Endothelial cell of umbilical vein (primary cell): Measurements from ENCODE around the gene ABTB1. TPM values are rescaled to one million over a fixed set of nuclear protein-coding genes. Genes with fewer than 3 reads are reported as not detected.

ENCODE experiments used
- BruUV-seq: library from RNA; stranded (reverse); fragments of 400-500 nt; replicated peaks from 2 replicates; lab custom pipeline; 2021; lab: Mats Ljungman, UMichigan
- CTCF ChIA-PET: fragments of 300-600, 350-600 bp; sonication (Branson Sonifier 250); formaldehyde crosslinking; loops from one replicate; lab custom pipeline; 2021; ENCODE audit warnings: antibody characterized with exemption, inconsistent platforms; lab: Charles Lee
- POLR2A ChIA-PET: fragments of 300-600, 350-600 bp; sonication (Branson Sonifier 250); formaldehyde crosslinking; loops from one replicate; lab custom pipeline; 2021; ENCODE audit warnings: antibody characterized with exemption, inconsistent platforms; lab: Charles Lee
- DNase-seq: peaks from one replicate; pipeline ENCODE4 v3.0.0-alpha.2; 2011; ENCODE audit warnings: low read depth, low spot score
- FAIRE-seq: peaks from 2 replicates; lab custom pipeline; 2011; peaks lifted over from hg19 to GRCh38; lab: Jason Lieb, UNC
- H2AFZ ChIP-seq: 2 replicates; pipeline ENCODE4 v1.6.0; 2012; ENCODE audit warnings: low read depth, low read length, control low read depth, inconsistent platforms
- H3K27ac ChIP-seq: 2 replicates; pipeline ENCODE4 v1.5.1; 2011; ENCODE audit warnings: low read depth, mild to moderate bottlenecking, control low read depth, low read length, moderate library complexity; ENCODE audit not compliant: insufficient read depth
- H3K27me3 ChIP-seq, 2 experiments: 2 replicates each; pipeline versions ENCODE4 v1.6.0 to v1.6.1; 2011; ENCODE audit warnings: low read length in 2 of 2, mixed read lengths in 1 of 2; ENCODE audit not compliant: control insufficient read depth in 2 of 2, insufficient read depth in 2 of 2
- H3K36me3 ChIP-seq, 2 experiments: 2 replicates in 1 of 2; 3 replicates in 1 of 2; pipeline ENCODE4 v1.5.1; 2011; ENCODE audit warnings: low read length in 2 of 2, mild to moderate bottlenecking in 1 of 2, moderate library complexity in 1 of 2; ENCODE audit not compliant: control insufficient read depth in 2 of 2, insufficient read depth in 2 of 2; ENCODE audit errors: extremely low read depth in 1 of 2
- H3K4me1 ChIP-seq: 3 replicates; pipeline ENCODE4 v1.5.1; 2011; ENCODE audit warnings: mild to moderate bottlenecking, low read length; ENCODE audit not compliant: control insufficient read depth, insufficient read depth; ENCODE audit errors: extremely low read depth
- H3K4me2 ChIP-seq: 2 replicates; pipeline ENCODE4 v1.6.1; 2011; ENCODE audit warnings: low read length, control low read depth, mixed read lengths; ENCODE audit not compliant: insufficient read depth
- H3K4me3 ChIP-seq, 3 experiments: fragments of 200-600 bp in 1 of 3; sonication (generic), shearing (Covaris generic) in 1 of 3; replicated peaks in 1 of 3; 2 replicates each; pipeline ENCODE4 v1.5.1; 2011 to 2016; ENCODE audit warnings: control low read depth in 3 of 3, low read length in 3 of 3, mild to moderate bottlenecking in 2 of 3, inconsistent platforms in 1 of 3, low read depth in 1 of 3, moderate library complexity in 1 of 3; ENCODE audit not compliant: insufficient read depth in 1 of 3
- H3K79me2 ChIP-seq: 2 replicates; pipeline ENCODE4 v1.6.0; 2012; ENCODE audit warnings: low read length, inconsistent platforms; ENCODE audit not compliant: control insufficient read depth, insufficient read depth
- H3K9ac ChIP-seq: replicated peaks from 2 replicates; pipeline ENCODE3; 2011; ENCODE audit warnings: low read length, control low read depth; ENCODE audit not compliant: insufficient read depth; ENCODE audit errors: extremely low read depth
- H3K9me1 ChIP-seq: replicated peaks from 3 replicates; pipeline ENCODE4 v1.6.0; 2011; ENCODE audit warnings: mild to moderate bottlenecking, low read length; ENCODE audit not compliant: control insufficient read depth, insufficient read depth; ENCODE audit errors: extremely low read depth
- H3K9me3 ChIP-seq: replicated peaks from 2 replicates; pipeline ENCODE4 v1.5.1; 2012; ENCODE audit warnings: low read length, inconsistent platforms; ENCODE audit not compliant: control insufficient read depth, insufficient read depth
- H4K20me1 ChIP-seq: replicated peaks from 2 replicates; pipeline ENCODE3; 2011; ENCODE audit warnings: mild to moderate bottlenecking, low read length; ENCODE audit not compliant: control insufficient read depth, insufficient read depth; ENCODE audit errors: extremely low read depth
- EZH2 ChIP-seq: IDR thresholded peaks from 2 replicates; pipeline ENCODE4 v1.6.1; 2012; ENCODE audit warnings: borderline replicate concordance, low read depth, mild to moderate bottlenecking, moderate library complexity, low read length, inconsistent platforms; ENCODE audit not compliant: severe bottlenecking
- FOS ChIP-seq: IDR thresholded peaks from 2 replicates; pipeline ENCODE4 v1.6.1; 2011; ENCODE audit warnings: mild to moderate bottlenecking, low read length, moderate library complexity, borderline replicate concordance; ENCODE audit not compliant: insufficient read depth
- GATA2 ChIP-seq: IDR thresholded peaks from 2 replicates; pipeline ENCODE4 v1.7.0; 2011; ENCODE audit warnings: low read depth, mild to moderate bottlenecking, moderate library complexity, mixed read lengths, low read length; ENCODE audit not compliant: insufficient read length, insufficient read depth
- JUN ChIP-seq: IDR thresholded peaks from 2 replicates; pipeline ENCODE4 v1.6.1; 2011; ENCODE audit warnings: borderline replicate concordance, low read depth; ENCODE audit not compliant: insufficient read length, insufficient read depth
- MYC ChIP-seq: IDR thresholded peaks from one replicate; pipeline ENCODE4 v1.6.1; 2011; ENCODE audit warnings: mild to moderate bottlenecking, low read depth, low read length
- POLR2A ChIP-seq: IDR thresholded peaks from 2 replicates; pipeline ENCODE4 v1.6.1; 2012; ENCODE audit warnings: low read depth, mild to moderate bottlenecking, control low read depth, low read length
- POLR2AphosphoS5 ChIP-seq: IDR thresholded peaks from 2 replicates; pipeline ENCODE4 v1.6.1; 2012; ENCODE audit warnings: low read depth, mild to moderate bottlenecking, control low read depth, low read length, moderate library complexity; ENCODE audit not compliant: insufficient read depth
- dilution Hi-C: fragments of 300-500 bp; cut with MboI; formaldehyde crosslinking; loops from one replicate; pipeline ENCODE4 v1.15.0; 2019; ENCODE audit warnings: low sequenced_read_pairs; ENCODE audit not compliant: extremely low pct_ligation_motif_present
- intact Hi-C: fragments of 100-400 bp; cut with micrococcal nuclease; formaldehyde crosslinking; loops from one replicate; pipeline ENCODE4 v1.10.0; 2022
- polyA plus RNA-seq, 4 experiments: library from polyadenylated mRNA; depleted of rRNA in 3 of 4; stranded (reverse) in 3 of 4; unstranded in 1 of 4; fragments of >200 nt; gene quantifications; 2 replicates each; pipeline versions ENCODE4 v1.2.1 to v1.2.3, GENCODE V29; 2011 to 2012; ENCODE audit warnings: missing spikeins in 1 of 4
- total RNA-seq: library from RNA; stranded (reverse); gene quantifications from 2 replicates; pipeline ENCODE4 v1.2.3, GENCODE V29; 2021
- TF ChIP-seq, protein P1 (sequence below): IDR thresholded peaks from 2 replicates; pipeline ENCODE4 v1.6.1; 2011; ENCODE audit not compliant: insufficient read depth, insufficient read length
- TF ChIP-seq, protein P2 (sequence below), 2 donors: IDR thresholded peaks; 1 replicate in 1 of 2; 2 replicates in 1 of 2; pipeline ENCODE4 v1.5.1; 2011; ENCODE audit warnings: low read length in 2 of 2, mild to moderate bottlenecking in 2 of 2, moderate library complexity in 2 of 2, control low read depth in 1 of 2, inconsistent platforms in 1 of 2, low read depth in 1 of 2; ENCODE audit not compliant: insufficient read depth in 1 of 2; ENCODE audit errors: extremely low read depth in 1 of 2

Gene ABTB1
- total and polyA plus RNA-seq, 2 donors (not counting 3 experiments of a cell fraction or from before 2014, with no cell fraction given), result 15.2 to 25.1 TPM

DNA sequence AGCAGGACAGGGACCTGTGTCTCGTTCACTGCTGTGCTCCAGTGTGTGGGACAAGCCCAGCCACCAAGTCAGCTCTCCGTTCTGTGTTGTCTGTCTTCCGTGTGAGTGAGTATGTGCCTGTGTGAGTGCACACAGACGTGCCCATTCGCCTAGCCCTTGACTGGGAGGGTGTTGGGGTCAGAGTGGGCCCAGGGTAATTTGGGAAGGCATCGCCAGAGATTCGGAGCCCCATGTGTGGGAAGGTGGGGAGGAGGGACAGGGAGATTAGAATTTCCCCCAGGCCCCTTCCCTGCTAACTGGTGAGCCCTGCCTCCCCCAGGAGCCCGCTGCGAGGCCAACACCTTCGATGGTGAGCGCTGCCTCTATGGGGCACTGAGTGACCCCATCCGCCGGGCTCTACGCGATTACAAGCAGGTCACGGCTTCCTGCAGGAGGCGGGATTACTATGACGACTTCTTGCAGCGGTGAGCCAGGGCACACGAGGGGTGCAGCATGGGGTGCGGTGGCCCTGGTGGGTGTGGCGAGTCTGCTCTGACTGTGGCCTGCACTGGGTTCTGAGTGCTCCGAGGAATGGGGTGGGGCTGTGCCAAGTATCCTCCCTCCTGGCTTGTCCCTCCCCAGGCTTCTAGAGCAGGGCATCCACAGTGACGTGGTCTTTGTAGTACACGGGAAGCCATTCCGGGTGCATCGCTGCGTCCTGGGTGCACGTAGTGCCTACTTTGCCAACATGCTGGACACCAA lies 3.1 kb downstream of the ABTB1 start:
- intact Hi-C loops (no loop called here), dilution Hi-C loops (no loop called here)
- DNase-seq, result no peak
- H2AFZ ChIP-seq, result no peak overlapping the region
- H3K4me3 ChIP-seq, result no peak overlapping the region
- TF ChIP-seq FOS, result no peak
- TF ChIP-seq, protein P1, sequence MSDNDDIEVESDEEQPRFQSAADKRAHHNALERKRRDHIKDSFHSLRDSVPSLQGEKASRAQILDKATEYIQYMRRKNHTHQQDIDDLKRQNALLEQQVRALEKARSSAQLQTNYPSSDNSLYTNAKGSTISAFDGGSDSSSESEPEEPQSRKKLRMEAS, result no peak
- TF ChIP-seq EZH2, result no peak
- TF ChIP-seq MYC, result no peak
- no peak for TF ChIP-seq JUN
- H3K79me2 ChIP-seq, result no peaks in the 10 kb centered on the region
- no peaks in the 10 kb centered on the region for H4K20me1 ChIP-seq
- no peaks in the 10 kb centered on the region for H3K9me3 ChIP-seq
- no peaks in the 10 kb centered on the region for H3K36me3 ChIP-seq
- H3K9ac ChIP-seq, result no peak overlapping the region
- POLR2A ChIA-PET, result no interaction called here
- peaks cover 5% of the 10 kb centered on the region for H3K4me1 ChIP-seq
- no peak for FAIRE-seq
- no peak overlapping the region for H3K27ac ChIP-seq
- H3K27me3 ChIP-seq, result no peaks in the 10 kb centered on the region
- BruUV-seq, result no TSS peak
- CTCF ChIA-PET, result no interaction called here
- H3K9me1 ChIP-seq, result no peaks in the 10 kb centered on the region
- H3K4me2 ChIP-seq, result no peak overlapping the region

DNA sequence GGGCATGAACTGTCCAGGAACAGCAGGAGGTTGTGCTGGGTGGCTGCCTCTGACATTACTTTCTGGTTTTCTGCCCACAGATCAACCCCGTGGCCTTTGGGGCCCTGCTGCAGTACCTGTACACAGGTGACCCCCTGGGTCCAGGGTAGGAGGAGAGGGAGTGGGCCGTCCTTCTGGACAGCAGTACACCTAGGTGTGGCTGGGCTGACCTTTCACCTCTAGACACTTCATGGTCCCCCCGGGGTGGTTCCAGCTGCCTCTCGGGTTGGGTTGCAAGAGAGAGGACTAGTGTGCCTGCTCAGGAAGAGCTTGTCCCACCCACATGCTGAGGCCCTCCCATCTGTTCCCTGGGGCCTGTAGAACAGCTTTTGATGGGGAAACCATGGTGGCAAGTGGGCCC lies 3.7 kb downstream of the ABTB1 start:
- Histone ChIP-seq H3K27me3 (no peaks in the 10 kb centered on the region), H3K9me3 (no peaks in the 10 kb centered on the region), H3K9me1 (no peaks in the 10 kb centered on the region), H3K4me1 (peaks cover 5% of the 10 kb centered on the region), H3K4me2 (no peak overlapping the region), H3K27ac (no peak overlapping the region), H2AFZ (no peak overlapping the region), H4K20me1 (no peaks in the 10 kb centered on the region), H3K36me3 (no peaks in the 10 kb centered on the region), H3K79me2 (no peaks in the 10 kb centered on the region), H3K4me3 (no peak overlapping the region), H3K9ac (no peak overlapping the region)
- dilution Hi-C loops (no loop called here), intact Hi-C loops (no loop called here)
- no peak for TF ChIP-seq EZH2
- no peak for TF ChIP-seq MYC
- TF ChIP-seq POLR2A, result no peak
- no peak for TF ChIP-seq FOS
- TF ChIP-seq, protein P2, sequence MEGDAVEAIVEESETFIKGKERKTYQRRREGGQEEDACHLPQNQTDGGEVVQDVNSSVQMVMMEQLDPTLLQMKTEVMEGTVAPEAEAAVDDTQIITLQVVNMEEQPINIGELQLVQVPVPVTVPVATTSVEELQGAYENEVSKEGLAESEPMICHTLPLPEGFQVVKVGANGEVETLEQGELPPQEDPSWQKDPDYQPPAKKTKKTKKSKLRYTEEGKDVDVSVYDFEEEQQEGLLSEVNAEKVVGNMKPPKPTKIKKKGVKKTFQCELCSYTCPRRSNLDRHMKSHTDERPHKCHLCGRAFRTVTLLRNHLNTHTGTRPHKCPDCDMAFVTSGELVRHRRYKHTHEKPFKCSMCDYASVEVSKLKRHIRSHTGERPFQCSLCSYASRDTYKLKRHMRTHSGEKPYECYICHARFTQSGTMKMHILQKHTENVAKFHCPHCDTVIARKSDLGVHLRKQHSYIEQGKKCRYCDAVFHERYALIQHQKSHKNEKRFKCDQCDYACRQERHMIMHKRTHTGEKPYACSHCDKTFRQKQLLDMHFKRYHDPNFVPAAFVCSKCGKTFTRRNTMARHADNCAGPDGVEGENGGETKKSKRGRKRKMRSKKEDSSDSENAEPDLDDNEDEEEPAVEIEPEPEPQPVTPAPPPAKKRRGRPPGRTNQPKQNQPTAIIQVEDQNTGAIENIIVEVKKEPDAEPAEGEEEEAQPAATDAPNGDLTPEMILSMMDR (IDR thresholded peaks at IDR 0.05; ENCODE audit: extremely low read depth in 1 of 2, insufficient read depth in 1 of 2, low read depth in 1 of 2, low read length in 2 of 2), result no peak
- TF ChIP-seq, protein P1, result no peak
- no peak for TF ChIP-seq POLR2AphosphoS5
- no peak for TF ChIP-seq JUN
- TF ChIP-seq GATA2, result no peak
- ChIA-PET POLR2A (no interaction called here), CTCF (interaction anchor here (0.7 kb wide), 1 partner anchor 9 kb away, joined by 3 read pairs; no protein-coding TSS in a partner anchor)
- no peak for FAIRE-seq
- DNase-seq, result no peak
- BruUV-seq, result no TSS peak
